OCI-LY7 (cell line): Measurements from ENCODE around the gene CCDC71L.

ENCODE experiments used
- CTCF ChIP-seq: fragments of 200-600 bp; sonication (generic); conservative IDR thresholded peaks from 2 replicates; pipeline ENCODE4 v1.5.1; 2014; ENCODE audit warnings: mild to moderate bottlenecking, antibody characterized with exemption, low read length, moderate library complexity, mixed read lengths
- EZH2phosphoT487 ChIP-seq: fragments of 200-600 bp; sonication (generic); IDR thresholded peaks from 2 replicates; pipeline ENCODE4 v1.6.1; 2018; ENCODE audit warnings: low read depth, borderline replicate concordance, mild to moderate bottlenecking, mixed run types, antibody characterized with exemption, low read length, moderate library complexity, mixed read lengths

- TF ChIP-seq CTCF, result no peak
- no peak for TF ChIP-seq EZH2phosphoT487
Measured at GRCh38 chr7:106625678-106626301, 35.2 kb downstream of the CCDC71L start.
